BE2C (cell line): Measurements from ENCODE around the gene GATA3.
A peak's percentile ranks its signal among the peaks of the same experiment; 100 is the strongest.

Experiments used
- DNase-seq: peaks from one replicate; pipeline ENCODE4 v3.0.0-alpha.2; 2020
- H3K27me3 ChIP-seq: fragments of 250-450 bp; sonication (Bioruptor Pico); 2 replicates; pipeline ENCODE4 v1.5.1; 2020; ENCODE audit warnings: mild to moderate bottlenecking
- H3K36me3 ChIP-seq: fragments of 250-450 bp; sonication (Bioruptor Pico); 2 replicates; pipeline ENCODE4 v1.5.1; 2020; ENCODE audit warnings: mild to moderate bottlenecking
- H3K4me1 ChIP-seq: fragments of 250-450 bp; sonication (Bioruptor Pico); 2 replicates; pipeline ENCODE4 v1.5.1; 2020
- H3K4me3 ChIP-seq: 2 replicates; pipeline ENCODE4 v1.5.1; 2011; ENCODE audit warnings: low read depth, low read length
- H3K9me3 ChIP-seq: fragments of 250-450 bp; sonication (Bioruptor Pico); 2 replicates; pipeline ENCODE4 v1.5.1; 2020
- CTCF ChIP-seq: IDR thresholded peaks from 2 replicates; pipeline ENCODE4 v1.5.1; 2012; ENCODE audit warnings: mild to moderate bottlenecking, low read depth, low read length

The GATA3 gene

DNA sequence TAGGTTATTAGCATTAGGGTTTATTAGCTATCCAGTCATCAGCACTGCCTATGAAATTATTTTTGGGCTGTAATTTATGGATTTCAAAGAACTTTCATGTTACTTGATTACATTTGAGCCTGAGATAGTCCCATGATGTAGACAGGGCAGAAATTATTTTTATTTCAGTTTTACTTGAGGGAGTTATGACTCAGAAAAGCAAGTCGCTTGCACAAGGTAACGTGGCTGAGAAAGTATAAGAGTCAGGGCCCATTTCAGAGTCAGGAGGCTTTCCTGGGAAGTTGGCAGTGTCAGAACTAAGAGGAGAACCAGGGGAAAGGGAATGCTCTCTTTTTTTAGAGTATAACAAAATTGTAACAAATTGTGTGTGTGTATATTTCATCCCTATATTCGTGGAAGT, 16.5 kb downstream of the GATA3 start:
- peaks cover 35% of the 10 kb centered on the region for H3K4me1 ChIP-seq
- H3K27me3 ChIP-seq, result no peaks in the 10 kb centered on the region
- DNase-seq, result no peak
- no peak overlapping the region for H3K4me3 ChIP-seq
- no peak for TF ChIP-seq CTCF
- H3K36me3 ChIP-seq, result peaks cover 99% of the 10 kb centered on the region
- no peaks in the 10 kb centered on the region for H3K9me3 ChIP-seq

DNA sequence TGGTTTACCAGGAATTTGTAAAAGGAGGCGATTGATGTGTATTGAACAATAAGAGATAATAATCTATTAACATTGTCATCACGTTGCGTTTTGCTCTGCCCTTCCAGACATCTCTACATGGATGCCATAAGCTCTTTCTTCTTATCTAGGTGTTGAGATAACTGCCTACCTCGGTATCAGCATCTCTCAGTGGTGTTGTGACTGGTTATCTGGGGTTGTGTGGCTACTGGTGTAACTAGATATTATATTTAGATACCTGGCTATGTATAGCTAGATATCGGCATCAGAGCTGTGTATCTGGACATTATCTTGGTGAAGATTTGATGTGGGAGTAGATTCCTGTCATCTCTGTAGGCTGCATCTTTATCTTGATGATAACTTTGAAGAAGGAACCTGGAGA, 17.2 kb downstream of the GATA3 start:
- H3K9me3 ChIP-seq, result no peaks in the 10 kb centered on the region
- no peaks in the 10 kb centered on the region for H3K27me3 ChIP-seq
- H3K4me1 ChIP-seq, result peaks cover 31% of the 10 kb centered on the region
- no peak overlapping the region for H3K4me3 ChIP-seq
- DNase-seq, result no peak
- H3K36me3 ChIP-seq, result peaks cover 95% of the 10 kb centered on the region
- no peak for TF ChIP-seq CTCF

GRCh38 chr10:8072211-8072610, 17.7 kb downstream of the GATA3 start:
- no peaks in the 10 kb centered on the region for H3K27me3 ChIP-seq
- H3K9me3 ChIP-seq, result no peaks in the 10 kb centered on the region
- H3K4me1 ChIP-seq, result peaks cover 25% of the 10 kb centered on the region
- peaks cover 90% of the 10 kb centered on the region for H3K36me3 ChIP-seq
- H3K4me3 ChIP-seq, result no peak overlapping the region
- DNase-seq, result peak; percentile 60
- no peak for TF ChIP-seq CTCF

GRCh38 chr10:8073691-8074416, 19.4 kb downstream of the GATA3 start:
- Histone ChIP-seq H3K9me3 (no peaks in the 10 kb centered on the region; the same call in 1 of the 2 replicates), H3K4me3 (no peak overlapping the region), H3K36me3 (peaks cover 74% of the 10 kb centered on the region), H3K27me3 (no peaks in the 10 kb centered on the region), H3K4me1 (peaks cover 24% of the 10 kb centered on the region)
- TF ChIP-seq CTCF, result no peak
- peak; percentile 46 for DNase-seq

GRCh38 chr10:8074881-8075280, 20.4 kb downstream of the GATA3 start:
- TF ChIP-seq CTCF, result no peak
- Histone ChIP-seq H3K36me3 (peaks cover 63% of the 10 kb centered on the region), H3K4me1 (peaks cover 17% of the 10 kb centered on the region), H3K27me3 (no peaks in the 10 kb centered on the region), H3K9me3 (no peaks in the 10 kb centered on the region; the same call in 1 of the 2 replicates), H3K4me3 (no peak overlapping the region)
- DNase-seq, result no peak
